Hepatocyte (in vitro differentiated cells): ENCODE data around the gene PLA2G5.

Source experiments
- CTCF ChIP-seq: fragments of 200-600 bp; sonication (generic); IDR thresholded peaks from 2 replicates; pipeline ENCODE4 v1.5.1; 2016; ENCODE audit warnings: antibody characterized with exemption, mild to moderate bottlenecking; ENCODE audit not compliant: poor library complexity
- EZH2 ChIP-seq: fragments of 200-600 bp; sonication (generic); IDR thresholded peaks from 2 replicates; pipeline ENCODE4 v1.6.1; 2016; ENCODE audit warnings: antibody characterized with exemption, mild to moderate bottlenecking, borderline replicate concordance
- EZH2phosphoT487 ChIP-seq: fragments of 200-600 bp; sonication (generic); IDR thresholded peaks from one replicate; pipeline ENCODE4 v1.6.1; 2018; ENCODE audit warnings: antibody characterized with exemption, mild to moderate bottlenecking, low read depth, moderate library complexity; ENCODE audit not compliant: unreplicated experiment, severe bottlenecking

- TF ChIP-seq CTCF (no peak), EZH2 (no peak), EZH2phosphoT487 (no peak)
Measured at GRCh38 chr1:20086800-20087199, 16.8 kb downstream of the PLA2G5 start.
